NCI-H82 treated with DMSO at 0.1 percent for 48 hours (cell line): ENCODE results near the gene WDR62.

Experiments
- DNase-seq: peaks from one replicate; lab custom pipeline; 2025; ENCODE audit not compliant: unreplicated experiment; lab: John Stamatoyannopoulos, UW

Gene WDR62

DNA sequence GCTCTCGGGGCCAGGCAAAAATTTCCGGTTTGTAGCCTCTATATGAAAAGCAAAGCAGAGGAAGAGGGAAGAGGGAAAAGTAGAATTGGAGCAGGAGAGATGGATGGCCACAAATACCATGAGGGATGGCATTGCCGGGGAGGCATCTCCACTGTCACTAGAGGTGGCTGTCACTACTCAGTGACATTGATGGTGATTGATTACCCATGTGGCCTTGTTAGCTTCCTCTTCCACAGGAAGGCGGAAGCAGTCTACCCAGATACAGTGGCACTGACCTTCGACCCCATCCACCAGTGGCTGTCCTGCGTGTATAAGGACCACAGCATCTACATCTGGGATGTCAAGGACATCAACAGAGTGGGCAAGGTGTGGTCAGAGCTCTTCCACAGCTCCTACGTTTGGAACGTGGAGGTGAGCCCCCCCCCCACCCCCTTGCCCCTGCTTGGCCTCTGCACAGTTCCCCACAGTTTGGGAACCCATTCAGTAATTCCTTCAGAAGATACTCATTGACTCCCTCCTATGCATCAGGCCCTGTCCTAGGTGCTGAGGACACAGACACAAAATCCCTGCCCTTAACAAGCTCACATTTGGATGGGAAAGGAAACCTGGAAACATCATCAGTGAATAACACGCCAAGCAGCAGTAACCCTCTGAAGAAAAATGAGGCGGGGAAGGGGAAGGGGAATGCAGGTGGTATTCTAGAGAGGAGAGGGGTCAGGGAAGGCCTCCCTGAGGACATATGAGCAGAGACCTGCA is 18.6 kb downstream of the WDR62 start:
- no peak for DNase-seq

DNA sequence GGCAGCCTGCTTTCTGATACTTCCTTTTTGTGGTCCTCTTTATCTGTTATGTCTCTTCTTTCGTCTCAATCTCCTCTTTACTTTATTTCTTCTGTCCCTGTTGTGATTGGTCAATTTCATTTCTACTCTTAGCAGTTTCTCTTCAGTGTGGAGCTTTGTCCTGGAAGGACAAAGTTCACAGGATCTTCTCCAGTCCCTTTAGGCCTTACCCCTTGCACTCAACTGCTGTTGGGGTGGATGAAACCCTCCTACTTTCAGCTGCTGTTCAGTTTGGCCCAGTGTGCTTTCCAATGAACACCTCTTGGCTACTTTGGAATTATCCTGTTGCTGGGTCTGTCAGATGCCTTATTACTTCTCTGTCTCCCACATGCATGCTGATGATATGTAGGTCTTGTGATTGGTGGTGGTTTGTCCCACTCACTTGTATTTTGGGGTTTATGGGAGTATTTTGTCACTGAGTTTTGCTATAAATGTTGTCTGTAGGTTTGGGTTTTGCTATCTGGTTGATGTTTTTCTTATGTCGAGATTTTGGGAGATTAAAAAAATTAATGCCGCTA is 24.8 kb downstream of the WDR62 start:
- DNase-seq: no peak

DNA sequence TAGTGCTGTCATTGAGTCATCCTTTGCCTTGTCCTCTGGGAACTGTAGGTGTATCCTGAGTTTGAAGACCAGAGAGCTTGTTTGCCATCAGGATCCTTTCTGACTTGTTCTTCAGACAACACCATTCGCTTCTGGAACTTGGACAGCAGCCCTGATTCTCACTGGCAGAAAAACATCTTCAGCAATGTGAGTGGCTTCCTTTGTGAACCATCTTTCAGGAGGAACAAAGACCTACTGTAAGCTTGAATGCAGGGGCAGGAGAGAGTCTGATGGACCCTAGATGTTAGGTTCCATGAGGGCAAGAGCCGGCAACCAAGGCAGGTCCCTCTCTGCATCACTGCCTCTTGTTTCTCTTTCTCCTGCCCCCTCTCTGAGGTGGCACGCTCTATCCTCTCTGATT is 26.7 kb downstream of the WDR62 start:
- no peak for DNase-seq

DNA sequence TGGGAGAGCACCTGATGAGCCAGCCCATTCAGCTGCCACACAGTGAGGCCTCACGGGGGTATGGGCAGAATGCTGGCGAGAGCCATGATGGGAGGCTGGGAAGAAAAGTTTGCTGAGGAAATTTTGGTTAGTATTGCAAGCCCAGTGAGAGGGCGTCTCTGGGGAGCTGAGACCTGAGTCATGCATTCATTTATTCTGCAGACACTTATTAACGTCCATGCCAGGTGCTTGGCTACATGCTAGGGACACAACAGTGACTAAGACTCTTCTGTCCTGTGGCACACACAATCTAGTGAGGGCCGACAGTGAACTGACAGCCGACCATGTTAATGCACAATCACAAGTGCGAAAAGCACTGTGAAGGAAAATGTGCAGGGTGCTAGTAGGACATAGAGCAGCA is 27.2 kb downstream of the WDR62 start:
- DNase-seq: no peak

DNA sequence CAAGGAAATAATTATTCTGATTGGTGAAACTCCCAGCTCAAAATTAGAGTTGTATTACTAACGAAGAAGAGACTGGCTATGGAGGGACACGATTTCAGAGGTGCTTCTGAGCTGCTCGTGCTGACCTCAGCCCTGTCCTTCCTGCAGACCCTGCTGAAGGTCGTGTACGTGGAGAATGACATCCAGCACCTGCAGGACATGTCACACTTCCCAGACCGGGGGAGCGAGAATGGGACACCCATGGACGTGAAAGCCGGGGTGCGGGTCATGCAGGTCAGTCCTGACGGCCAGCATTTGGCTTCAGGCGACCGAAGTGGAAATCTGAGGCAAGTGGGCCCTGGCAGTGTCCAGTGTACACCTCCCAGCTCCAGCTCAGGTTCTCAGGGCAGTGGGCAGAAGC is 28.2 kb downstream of the WDR62 start:
- DNase-seq: no peak

DNA sequence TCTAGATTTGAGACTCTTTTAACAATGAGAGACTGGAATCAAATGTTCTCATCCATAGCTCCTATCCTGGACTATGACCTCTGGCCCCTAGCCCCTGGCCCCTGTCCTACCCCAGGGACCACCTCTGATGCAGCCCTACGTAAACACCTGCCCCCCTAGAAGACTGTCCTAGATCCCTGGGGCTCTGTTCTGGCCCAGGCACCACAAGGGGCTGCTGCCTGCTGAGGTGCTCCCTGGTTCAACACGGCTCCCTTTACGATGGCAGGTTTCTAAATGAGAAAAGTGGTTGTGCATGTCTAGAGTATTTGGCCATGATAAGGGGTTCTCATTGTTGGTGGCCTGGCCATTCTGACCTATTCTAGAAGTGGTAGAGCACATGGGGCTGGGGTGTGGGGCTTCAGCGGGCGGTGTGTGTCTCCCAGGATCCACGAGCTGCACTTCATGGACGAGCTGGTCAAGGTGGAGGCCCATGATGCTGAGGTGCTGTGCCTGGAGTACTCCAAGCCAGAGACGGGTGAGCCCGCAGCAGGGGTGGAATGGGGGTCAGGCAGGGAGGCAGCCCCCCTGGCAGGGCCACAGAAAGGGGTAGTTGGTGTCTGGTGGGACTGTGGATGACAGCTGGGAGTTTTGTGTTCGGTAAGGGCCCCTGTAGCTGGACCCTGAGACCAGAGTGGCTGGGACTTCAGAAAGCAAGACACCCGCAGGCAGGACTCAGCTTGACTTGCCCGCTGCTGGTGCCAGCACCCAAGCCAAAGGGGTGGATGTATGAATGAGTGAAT is 29.7 kb downstream of the WDR62 start:
- no peak for DNase-seq

DNA sequence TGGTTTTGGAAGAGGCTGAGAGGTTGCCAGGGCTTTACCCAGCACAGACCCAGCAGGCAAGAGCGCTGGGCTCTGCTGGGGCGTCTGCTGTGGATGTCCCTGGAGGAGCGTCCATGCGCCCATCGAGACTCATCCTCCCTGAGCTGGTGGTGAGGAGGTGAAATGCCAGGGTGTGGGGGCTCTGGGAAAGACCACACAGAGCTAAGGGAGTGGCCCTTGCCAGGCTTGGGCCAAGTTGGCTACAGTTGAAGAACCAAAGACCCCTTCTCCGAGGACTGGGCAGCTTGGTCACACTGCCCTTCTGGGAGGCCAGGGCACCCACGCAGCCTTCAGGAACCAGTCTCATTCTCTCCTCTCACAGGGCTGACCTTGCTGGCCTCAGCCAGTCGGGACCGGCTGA is 31.6 kb downstream of the WDR62 start:
- DNase-seq: no peak

DNA sequence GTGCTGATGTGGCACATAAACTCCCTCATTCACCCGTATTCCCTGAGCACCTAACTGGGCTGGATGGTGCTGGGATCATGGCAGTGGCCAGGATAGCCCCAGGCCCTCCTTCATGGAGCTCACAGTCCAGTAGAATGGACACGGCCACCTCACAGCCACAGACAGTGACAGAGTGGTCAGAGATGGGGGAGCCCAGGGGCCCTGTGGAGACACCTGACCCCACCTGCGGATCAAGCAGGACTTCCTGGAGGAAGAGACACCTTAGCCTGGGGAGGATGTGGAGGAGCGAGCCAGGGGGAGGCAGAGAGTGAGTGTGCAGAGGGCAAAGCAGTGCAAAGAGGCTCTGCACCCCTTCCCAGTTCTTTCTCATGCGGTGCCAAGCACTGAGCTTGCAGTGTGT is 35.1 kb downstream of the WDR62 start:
- DNase-seq: no peak

DNA sequence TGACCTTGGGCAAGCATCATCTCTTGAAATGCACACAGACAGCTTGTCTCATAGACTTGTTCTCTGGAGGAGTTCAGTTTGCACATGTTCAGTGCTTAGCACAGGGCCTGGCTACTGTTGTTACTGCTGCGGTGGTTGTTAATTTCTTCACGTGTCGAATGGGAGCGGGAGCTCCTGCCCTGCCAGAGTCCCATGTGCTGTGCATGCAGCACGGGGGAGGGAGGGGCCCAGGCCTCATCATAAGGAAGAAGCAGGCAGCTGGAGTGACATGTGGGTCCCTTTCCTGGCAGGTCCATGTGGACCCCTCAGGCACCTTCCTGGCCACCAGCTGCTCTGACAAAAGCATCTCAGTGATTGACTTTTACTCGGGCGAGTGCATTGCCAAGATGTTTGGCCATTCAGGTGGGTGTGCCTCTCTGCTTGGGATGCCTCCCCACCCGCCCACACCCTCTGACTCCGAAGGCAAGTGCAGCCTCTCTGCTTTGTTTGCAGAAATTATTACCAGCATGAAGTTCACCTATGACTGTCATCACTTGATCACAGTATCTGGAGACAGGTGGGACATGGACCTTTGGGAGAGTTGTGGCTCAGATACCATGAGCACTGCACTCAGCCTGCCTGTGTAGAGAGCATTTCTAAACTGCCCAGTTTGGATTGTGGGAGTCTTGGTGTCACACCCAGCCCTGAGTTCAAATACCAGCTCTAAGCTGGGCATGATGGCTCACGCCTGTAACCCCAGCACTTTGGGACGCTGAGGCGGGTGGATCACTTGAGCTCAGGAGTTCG is 36.4 kb downstream of the WDR62 start:
- DNase-seq: no peak

DNA sequence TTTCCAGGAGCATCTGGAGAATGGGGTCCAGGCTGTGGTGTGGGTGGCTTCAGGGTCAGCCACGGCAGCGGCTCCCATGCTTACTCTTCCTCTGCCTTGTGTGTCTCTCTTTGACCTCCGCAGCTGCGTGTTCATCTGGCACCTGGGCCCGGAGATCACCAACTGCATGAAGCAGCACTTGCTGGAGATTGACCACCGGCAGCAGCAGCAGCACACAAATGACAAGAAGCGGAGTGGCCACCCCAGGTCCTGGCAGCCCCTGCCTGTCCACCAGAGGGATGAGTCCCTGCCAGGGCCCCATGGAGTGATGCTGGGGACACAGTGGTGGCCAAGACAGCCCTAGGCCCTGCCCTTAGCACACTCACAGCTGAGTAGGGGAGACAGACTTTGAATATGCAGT is 37.9 kb downstream of the WDR62 start:
- no peak for DNase-seq

DNA sequence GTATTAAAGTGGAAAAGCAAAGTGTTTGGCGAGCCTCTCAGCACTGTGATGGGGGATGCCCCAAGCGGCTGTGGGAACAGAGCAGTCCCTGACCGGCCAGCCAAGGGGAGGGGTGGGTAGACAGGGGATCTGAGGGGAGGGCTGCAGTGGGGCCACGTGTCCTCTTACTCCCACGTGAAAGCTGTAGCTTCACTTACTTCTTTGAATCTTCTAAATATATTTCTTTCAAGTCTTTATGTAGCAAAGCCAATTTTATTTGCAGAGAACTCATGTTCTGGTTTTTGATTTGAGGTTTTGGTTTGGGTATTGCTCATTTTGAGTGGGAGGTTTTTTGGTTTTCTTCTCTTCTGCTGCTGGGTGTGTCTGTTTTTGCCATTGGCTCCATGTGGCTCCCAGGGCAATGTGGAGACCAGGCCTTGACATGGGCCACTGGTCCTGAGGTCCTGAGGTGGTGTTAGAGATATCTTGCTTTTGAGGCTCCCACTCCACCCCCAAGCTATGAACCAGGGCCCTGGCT is 38.5 kb downstream of the WDR62 start:
- no peak for DNase-seq

DNA sequence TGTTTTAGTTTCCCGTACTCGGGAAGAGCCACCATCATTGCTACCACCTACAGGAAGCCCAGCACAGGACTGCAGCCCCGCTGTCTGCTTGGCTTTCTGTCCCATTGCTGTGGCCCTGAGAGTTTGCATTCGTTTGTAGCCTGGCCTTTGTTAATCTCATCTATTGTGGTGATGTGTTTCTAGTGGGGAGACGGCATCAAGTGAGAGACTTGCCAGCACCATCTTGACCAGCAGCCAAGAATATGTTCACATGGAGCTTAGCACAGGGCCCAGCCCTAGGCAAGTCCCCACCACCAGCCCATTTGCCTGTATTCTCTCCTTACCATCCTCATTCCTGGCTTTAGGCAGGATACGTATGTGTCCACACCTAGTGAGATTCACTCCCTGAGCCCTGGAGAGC is 39.0 kb downstream of the WDR62 start:
- no peak for DNase-seq

DNA sequence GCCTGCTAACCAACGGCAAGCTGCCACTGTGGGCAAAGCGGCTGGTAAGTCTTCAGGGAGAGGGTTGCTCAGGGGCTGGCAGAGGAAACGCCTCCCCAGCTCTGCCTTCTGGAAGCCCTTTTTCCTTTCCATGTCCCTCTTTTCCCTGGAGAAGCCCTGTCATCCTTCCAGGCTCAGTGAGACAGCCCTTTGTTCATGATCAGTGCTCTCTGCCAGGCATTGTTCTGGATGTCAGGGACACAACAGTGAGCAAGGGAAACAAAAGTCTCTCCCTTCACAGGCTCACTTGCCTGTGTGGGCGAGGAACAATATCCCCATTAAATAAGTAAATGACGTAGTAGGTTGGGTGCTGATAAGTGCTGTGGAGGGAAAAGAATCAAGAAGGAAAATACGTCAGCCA is 42.3 kb downstream of the WDR62 start:
- no peak for DNase-seq

DNA sequence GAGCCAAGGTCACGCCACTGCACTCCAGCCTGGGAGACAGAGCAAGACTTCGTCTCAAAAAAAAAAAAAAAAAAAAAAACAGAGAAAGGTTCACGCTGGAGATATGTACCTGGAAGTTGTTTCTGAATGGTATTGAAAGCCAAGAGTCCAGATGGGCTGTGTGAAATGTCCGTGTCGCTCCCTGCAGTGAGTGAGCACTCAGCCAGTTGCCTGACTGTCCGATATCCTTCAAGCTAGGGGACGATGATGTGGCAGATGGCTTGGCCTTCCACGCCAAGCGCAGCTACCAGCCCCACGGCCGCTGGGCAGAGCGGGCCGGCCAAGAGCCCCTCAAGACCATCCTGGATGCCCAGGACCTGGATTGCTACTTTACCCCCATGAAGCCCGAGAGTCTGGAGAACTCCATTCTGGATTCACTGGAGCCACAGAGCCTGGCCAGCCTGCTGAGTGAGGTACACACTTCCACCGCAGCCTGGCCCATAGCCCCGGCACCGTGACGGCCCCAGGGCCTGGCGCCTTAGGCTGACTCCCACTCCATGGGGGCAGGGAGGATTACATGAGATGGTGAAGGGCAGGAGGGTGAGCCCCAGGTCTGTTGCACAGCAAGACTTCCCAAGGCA is 44.6 kb downstream of the WDR62 start:
- no peak for DNase-seq

DNA sequence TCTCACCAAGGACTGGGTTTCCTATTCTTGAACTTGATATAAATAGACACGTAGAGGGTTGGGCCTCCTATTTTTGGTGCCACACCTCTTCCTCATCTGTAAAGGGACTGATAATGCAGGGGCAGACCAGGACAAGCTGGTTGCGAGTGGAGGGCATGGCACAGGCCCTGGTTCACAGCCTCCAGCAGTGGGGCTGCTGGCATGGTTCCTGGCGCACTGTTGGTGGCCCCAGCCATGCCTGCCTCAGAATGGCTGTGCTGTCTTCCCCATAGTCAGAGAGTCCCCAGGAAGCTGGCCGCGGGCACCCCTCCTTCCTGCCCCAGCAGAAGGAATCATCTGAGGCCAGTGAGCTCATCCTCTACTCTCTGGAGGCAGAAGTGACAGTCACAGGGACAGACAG is 45.8 kb downstream of the WDR62 start:
- DNase-seq: no peak

DNA sequence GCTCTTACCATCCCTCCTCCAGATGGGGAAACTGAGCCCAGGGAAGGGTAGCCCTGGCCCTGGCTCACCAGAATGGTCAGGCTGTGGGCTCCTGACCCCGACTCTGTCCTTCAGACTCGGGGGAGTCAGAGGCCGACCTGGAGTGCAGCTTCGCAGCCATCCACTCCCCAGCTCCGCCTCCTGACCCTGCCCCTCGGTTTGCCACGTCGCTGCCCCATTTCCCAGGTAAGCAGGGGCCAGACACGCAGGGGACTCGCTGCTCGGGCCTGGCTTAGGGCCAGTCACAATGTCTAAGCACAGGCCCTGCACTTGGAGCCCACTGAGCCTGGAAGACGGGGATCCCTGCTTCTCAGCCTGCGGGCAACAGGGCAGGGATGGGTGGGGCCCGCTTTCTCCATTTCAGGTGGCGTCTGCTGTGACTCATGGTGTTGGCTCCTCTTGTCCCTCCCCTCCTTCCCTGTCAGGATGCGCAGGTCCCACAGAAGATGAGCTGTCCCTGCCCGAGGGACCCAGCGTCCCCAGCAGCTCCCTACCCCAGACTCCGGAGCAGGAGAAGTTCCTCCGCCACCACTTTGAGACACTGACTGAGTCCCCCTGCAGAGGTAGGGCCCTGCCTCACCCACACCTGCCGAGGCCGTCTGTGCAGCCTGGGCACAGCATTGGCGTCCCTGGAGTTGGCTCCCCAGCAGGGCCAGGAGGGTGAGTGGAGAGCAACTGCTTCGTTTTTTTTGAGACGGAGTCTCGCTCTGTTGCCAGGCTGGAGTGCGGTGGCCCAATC is 47.0 kb downstream of the WDR62 start:
- no peak for DNase-seq

DNA sequence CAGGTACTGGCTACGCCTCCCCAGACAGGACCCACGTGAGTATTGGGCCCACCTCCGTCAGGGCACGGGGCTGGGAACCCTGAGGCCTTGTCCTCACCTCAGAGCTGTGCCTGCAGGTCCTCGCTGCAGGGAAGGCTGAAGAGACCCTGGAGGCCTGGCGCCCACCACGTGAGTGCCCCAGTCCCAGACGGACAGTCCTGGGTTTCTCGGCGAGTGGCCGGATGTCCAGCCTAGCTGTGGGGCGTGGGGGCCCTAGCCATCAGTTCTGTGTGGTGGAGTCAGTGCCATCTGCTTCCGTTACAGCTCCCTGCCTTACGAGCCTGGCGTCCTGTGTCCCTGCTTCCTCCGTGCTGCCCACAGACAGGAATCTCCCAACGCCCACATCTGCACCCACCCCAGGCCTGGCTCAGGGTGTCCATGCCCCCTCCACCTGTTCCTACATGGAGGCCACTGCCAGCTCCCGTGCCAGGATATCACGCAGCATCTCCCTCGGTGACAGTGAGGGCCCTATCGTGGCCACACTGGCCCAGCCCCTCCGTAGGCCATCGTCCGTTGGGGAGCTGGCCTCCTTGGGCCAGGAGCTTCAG is 48.4 kb downstream of the WDR62 start:
- no peak for DNase-seq

DNA sequence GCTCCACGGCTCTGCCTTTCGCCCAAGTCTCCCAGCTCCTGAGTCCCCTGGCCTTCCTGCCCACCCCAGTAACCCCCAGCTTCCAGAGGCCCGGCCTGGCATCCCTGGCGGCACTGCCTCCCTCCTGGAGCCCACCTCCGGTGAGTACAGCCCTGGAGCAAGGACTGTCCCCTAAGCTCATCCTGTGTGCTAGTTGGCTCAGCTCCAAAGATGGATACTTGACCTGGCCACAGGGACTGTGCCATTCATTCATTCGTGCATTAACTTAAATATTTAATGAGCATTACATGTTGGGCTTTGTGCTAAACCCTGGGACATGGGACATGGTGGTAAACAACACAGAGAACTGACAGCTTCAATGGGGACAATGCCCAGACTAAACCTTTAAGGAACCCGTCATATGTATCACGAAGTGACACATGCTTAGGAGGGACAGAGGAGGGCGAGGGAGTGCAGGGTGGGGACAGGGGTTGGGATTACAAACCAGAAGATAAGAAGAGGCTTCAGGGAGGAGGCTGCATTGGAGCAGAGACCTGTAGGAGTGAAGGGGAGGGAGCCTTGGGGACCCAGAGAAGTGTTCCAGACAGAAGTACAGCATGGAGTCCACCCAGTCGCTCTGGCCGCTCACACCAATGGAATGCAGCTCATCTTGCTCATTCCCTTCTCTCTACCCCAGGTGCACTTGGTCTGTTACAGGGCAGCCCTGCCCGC is 49.3 kb downstream of the WDR62 start:
- DNase-seq: no peak

DNA sequence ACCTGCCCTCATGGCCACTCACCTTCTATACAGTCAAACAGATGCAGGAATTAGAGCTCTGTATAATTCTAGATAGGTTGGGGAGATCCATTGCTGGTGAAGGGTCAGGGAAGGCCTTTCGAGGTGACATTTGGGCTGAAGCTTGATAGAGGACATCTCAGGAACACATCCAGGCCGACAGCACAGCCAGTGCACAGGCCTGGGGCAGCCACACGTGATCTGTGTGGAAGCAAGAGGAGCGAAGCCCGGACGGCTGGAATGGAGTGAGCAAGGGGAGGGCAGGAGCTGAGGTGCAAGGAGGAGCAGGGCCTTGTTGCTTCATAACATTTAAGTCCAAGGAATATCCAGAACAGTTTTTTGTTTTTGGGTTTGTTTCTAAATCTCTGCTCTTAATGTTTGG is 51.7 kb downstream of the WDR62 start:
- no peak for DNase-seq
